HG03439 (cell line): Measurements from ENCODE around the gene ZBTB45.
"Not testable (repeated sequence)": the region's sequence is repeated elsewhere in the genome, so short reads cannot be mapped to it uniquely, and the experiment has no call there.

Experiments used
- ATAC-seq: cut with Tn5 transposase; IDR thresholded peaks from one replicate; pipeline ENCODE4 v1.9.1; 2021; ENCODE audit warnings: mild to moderate bottlenecking, moderate library complexity; ENCODE audit not compliant: unreplicated experiment

The ZBTB45 gene

GRCh38 chr19:58477130-58477529 lies 42.5 kb downstream of the ZBTB45 start:
- no peak for ATAC-seq

GRCh38 chr19:58476498-58477015 lies 43.1 kb downstream of the ZBTB45 start:
- no peak for ATAC-seq

GRCh38 chr19:58475714-58476497 lies 43.7 kb downstream of the ZBTB45 start, which contains the start of gene ZNF446:
Gene ZNF446 (plus strand): TSS chr19:58476352. CDS start chr19:58477219, 867 bp downstream.
- peak; percentile 77 for ATAC-seq

GRCh38 chr19:58474997-58475713 lies 44.5 kb downstream of the ZBTB45 start:
- peak; percentile 5 for ATAC-seq

- ATAC-seq = no peak
Observed at GRCh38 chr19:58474291-58474996, 45.2 kb downstream of the ZBTB45 start.

- ATAC-seq = no peak
Observed at GRCh38 chr19:58473775-58474174, 45.8 kb downstream of the ZBTB45 start.

GRCh38 chr19:58471736-58472135 lies 47.9 kb downstream of the ZBTB45 start:
- ATAC-seq = no peak

- not testable (repeated sequence) for ATAC-seq
Observed at GRCh38 chr19:58470837-58471543, 48.6 kb downstream of the ZBTB45 start.

GRCh38 chr19:58469241-58470013 lies 50.2 kb downstream of the ZBTB45 start:
- no peak for ATAC-seq

- no peak for ATAC-seq
Observed at GRCh38 chr19:58468216-58468839, 51.3 kb downstream of the ZBTB45 start.

GRCh38 chr19:58466760-58467589 lies 52.6 kb downstream of the ZBTB45 start, which contains the start of gene ZNF324:
Gene ZNF324 (plus strand): TSS chr19:58467080. CDS start chr19:58469186, 2,106 bp downstream.
- peak; percentile 89 for ATAC-seq

- peak; percentile 20 for ATAC-seq
Observed at GRCh38 chr19:58466089-58466759, 53.4 kb downstream of the ZBTB45 start.
